Colonic mucosa (tissue), 4 donors: Measurements from ENCODE around the gene PHF20. TPM values are rescaled to one million over a fixed set of nuclear protein-coding genes. Genes with fewer than 3 reads are reported as not detected.
A peak's percentile ranks its signal among the peaks of the same experiment; 100 is the strongest.
"Not testable (repeated sequence)": the region's sequence is repeated elsewhere in the genome, so short reads cannot be mapped to it uniquely, and the experiment has no call there.

Experiments
- DNase-seq: peaks from one replicate; pipeline ENCODE4 v3.0.0-alpha.2; 2020
- H3K27ac ChIP-seq: fragments of 200-600 bp; one replicate; pipeline ENCODE4 v1.8.0; 2021
- H3K27me3 ChIP-seq: fragments of 200-600 bp; one replicate; pipeline ENCODE4 v1.8.0; 2021
- H3K36me3 ChIP-seq: fragments of 200-600 bp; one replicate; pipeline ENCODE4 v1.8.0; 2021
- H3K4me1 ChIP-seq: fragments of 200-600 bp; one replicate; pipeline ENCODE4 v1.8.0; 2021; ENCODE audit warnings: mild to moderate bottlenecking
- H3K4me3 ChIP-seq: fragments of 200-600 bp; one replicate; pipeline ENCODE4 v1.8.0; 2021
- H3K9ac ChIP-seq, 2 donors: one replicate each; pipeline ENCODE4 v1.7.0; 2013; ENCODE audit warnings: control low read depth in 2 of 2, low read depth in 2 of 2, low read length in 2 of 2
- H3K9me3 ChIP-seq: fragments of 200-600 bp; one replicate; pipeline ENCODE4 v1.8.0; 2021
- CTCF ChIP-seq: fragments of 200-600 bp; IDR thresholded peaks from one replicate; pipeline ENCODE4 v1.8.0; 2022; ENCODE audit warnings: antibody characterized with exemption, mild to moderate bottlenecking
- intact Hi-C: fragments of 100-400 bp; cut with DNase I; formaldehyde crosslinking; loops from one replicate; pipeline ENCODE4 v1.14.1; 2022
- total RNA-seq, 2 donors: library from RNA; stranded (reverse); fragmentation: NEBNext Ultra II Directional in 1 of 2; extraction: Animal tissue kit (Norgen Biotek cat#: 25700) in 1 of 2; gene quantifications; one replicate each; pipeline ENCODE4 v1.2.1, GENCODE V29; 2021
- donor health status: healthy.
- donor health status: DM: no; HTN: no; CAD: no.
- donor health status: DM: no; HTN: no; CAD: no.

PHF20 gene
- total RNA-seq, 2 donors from 2014 or later = 25.5 to 27.0 TPM

- H3K4me3 ChIP-seq = no peak overlapping the region
- H3K27ac ChIP-seq = no peak overlapping the region
- no peak for TF ChIP-seq CTCF
- H3K27me3 ChIP-seq = no peaks in the 10 kb centered on the region
- DNase-seq = peak; percentile 22
- intact Hi-C loops = no loop called here
- H3K9me3 ChIP-seq = no peaks in the 10 kb centered on the region
- no peak overlapping the region for H3K9ac ChIP-seq
- H3K36me3 ChIP-seq = no peaks in the 10 kb centered on the region
- no peaks in the 10 kb centered on the region for H3K4me1 ChIP-seq
Measured at GRCh38 chr20:35871259-35871771, 99.5 kb downstream of the PHF20 start.

GRCh38 chr20:35876033-35876320, 104.2 kb downstream of the PHF20 start:
- Histone ChIP-seq H3K27me3 (no peaks in the 10 kb centered on the region), H3K27ac (no peak overlapping the region)

GRCh38 chr20:35877611-35878010, 105.8 kb downstream of the PHF20 start:
- DNase-seq = no peak
- no peaks in the 10 kb centered on the region for H3K4me1 ChIP-seq
- H3K9me3 ChIP-seq = no peaks in the 10 kb centered on the region
- no peaks in the 10 kb centered on the region for H3K27me3 ChIP-seq
- no peak overlapping the region for H3K27ac ChIP-seq
- no peak for TF ChIP-seq CTCF
- no peaks in the 10 kb centered on the region for H3K36me3 ChIP-seq
- H3K4me3 ChIP-seq = no peak overlapping the region
- intact Hi-C loops = no loop called here
- H3K9ac ChIP-seq = no peak overlapping the region

More at GRCh38 chr20:35876033-35876320, 104.2 kb downstream of the PHF20 start:
- no peaks in the 10 kb centered on the region for H3K9me3 ChIP-seq
- H3K36me3 ChIP-seq = no peaks in the 10 kb centered on the region
- H3K4me3 ChIP-seq = no peak overlapping the region
- DNase-seq = no peak
- no peaks in the 10 kb centered on the region for H3K4me1 ChIP-seq
- intact Hi-C loops = no loop called here
- no peak overlapping the region for H3K9ac ChIP-seq
- TF ChIP-seq CTCF = no peak

GRCh38 chr20:35878113-35878625, 106.4 kb downstream of the PHF20 start:
- Histone ChIP-seq H3K36me3 (no peaks in the 10 kb centered on the region), H3K9ac (no peak overlapping the region), H3K27ac (no peak overlapping the region), H3K9me3 (no peaks in the 10 kb centered on the region), H3K4me1 (no peaks in the 10 kb centered on the region), H3K4me3 (no peak overlapping the region), H3K27me3 (no peaks in the 10 kb centered on the region)
- DNase-seq = no peak
- no peak for TF ChIP-seq CTCF
- intact Hi-C loops = no loop called here

GRCh38 chr20:35881676-35882075, 109.9 kb downstream of the PHF20 start:
- Histone ChIP-seq H3K27ac (no peak overlapping the region), H3K4me3 (no peak overlapping the region), H3K27me3 (no peaks in the 10 kb centered on the region), H3K4me1 (no peaks in the 10 kb centered on the region), H3K9ac (no peak overlapping the region), H3K9me3 (no peaks in the 10 kb centered on the region), H3K36me3 (no peaks in the 10 kb centered on the region)
- intact Hi-C loops = no loop called here
- TF ChIP-seq CTCF = no peak
- no peak for DNase-seq

GRCh38 chr20:35882427-35883161, 110.8 kb downstream of the PHF20 start:
- H3K27me3 ChIP-seq, H3K9me3 ChIP-seq, H3K36me3 ChIP-seq, intact Hi-C loops, DNase-seq, H3K9ac ChIP-seq, H3K27ac ChIP-seq, H3K4me3 ChIP-seq, H3K4me1 ChIP-seq: not testable (repeated sequence)
